MCF 10A (cell line): ENCODE measurements around the gene BICD1. TPM values are rescaled to one million over a fixed set of nuclear protein-coding genes. Genes with fewer than 3 reads are reported as not detected.
A peak's percentile ranks its signal among the peaks of the same experiment; 100 is the strongest.

Experiments used
- BruUV-seq: library from RNA; stranded (reverse); fragments of 400-500 nt; replicated peaks from 2 replicates; lab custom pipeline; 2021; lab: Mats Ljungman, UMichigan
- CTCF ChIA-PET: fragments of 300-600 bp; sonication (Branson Sonifier 250); formaldehyde crosslinking; extraction: SDS; loops from one replicate; lab custom pipeline; 2021; ENCODE audit warnings: antibody characterized with exemption, inconsistent platforms; lab: Yijun Ruan, JAX
- POLR2A ChIA-PET: fragments of 300-600, 350-650 bp; sonication (Branson Sonifier 250); formaldehyde crosslinking; extraction: SDS; loops from one replicate; lab custom pipeline; 2020; ENCODE audit warnings: antibody characterized with exemption, inconsistent platforms; lab: Yijun Ruan, JAX
- DNase-seq: peaks from one replicate; pipeline ENCODE4 v3.0.0-alpha.2; 2018; ENCODE audit not compliant: unreplicated experiment
- H3K27ac Mint-ChIP-seq: one replicate; pipeline ENCODE4 v1.8.0; 2022; ENCODE audit warnings: mild to moderate bottlenecking, low read depth, mixed read lengths; ENCODE audit not compliant: unreplicated experiment
- H3K27me3 Mint-ChIP-seq: one replicate; pipeline ENCODE4 v1.8.0; 2022; ENCODE audit warnings: mixed read lengths; ENCODE audit not compliant: insufficient read depth, unreplicated experiment
- H3K36me3 Mint-ChIP-seq: one replicate; pipeline ENCODE4 v1.8.0; 2022; ENCODE audit warnings: mild to moderate bottlenecking, moderate library complexity, mixed read lengths; ENCODE audit not compliant: insufficient read depth, unreplicated experiment
- H3K4me1 Mint-ChIP-seq: one replicate; pipeline ENCODE4 v1.8.0; 2022; ENCODE audit warnings: mixed read lengths; ENCODE audit not compliant: insufficient read depth, unreplicated experiment
- H3K4me3 Mint-ChIP-seq: one replicate; pipeline ENCODE4 v1.8.0; 2022; ENCODE audit warnings: mild to moderate bottlenecking, moderate library complexity, mixed read lengths; ENCODE audit not compliant: unreplicated experiment
- H3K9me3 Mint-ChIP-seq: one replicate; pipeline ENCODE4 v1.8.0; 2022; ENCODE audit warnings: mixed read lengths; ENCODE audit not compliant: unreplicated experiment
- CTCF ChIP-seq: fragments of 200-600 bp; IDR thresholded peaks from one replicate; pipeline ENCODE4 v1.8.0; 2022; ENCODE audit warnings: antibody characterized with exemption, mild to moderate bottlenecking; ENCODE audit not compliant: unreplicated experiment
- intact Hi-C: fragments of 100-400 bp; cut with micrococcal nuclease; formaldehyde crosslinking; loops from 2 replicates; pipeline ENCODE4 v1.14.1; 2022
- total RNA-seq: library from RNA; stranded (reverse); gene quantifications from 2 replicates; pipeline ENCODE4 v1.2.3, GENCODE V29; 2022

Gene BICD1
- total RNA-seq, 1 experiment from 2014 or later, result 49.3 TPM

GRCh38 chr12:32196250-32197198 is 89.9 kb downstream of the BICD1 start:
- Mint-ChIP-seq H3K4me3 (no peak overlapping the region), H3K27me3 (no peaks in the 10 kb centered on the region), H3K9me3 (peaks cover 8% of the 10 kb centered on the region), H3K27ac (no peak overlapping the region), H3K4me1 (peaks cover 8% of the 10 kb centered on the region), H3K36me3 (no peaks in the 10 kb centered on the region)
- POLR2A ChIA-PET, result interaction anchor here (0.7 kb wide), 2 partner anchors 12 to 1194 kb away, joined by 3 read pairs; no protein-coding TSS in a partner anchor
- no peak for TF ChIP-seq CTCF
- no peak for DNase-seq
- BruUV-seq, result no TSS peak
- intact Hi-C loops, result loop anchor here (5.0 kb wide), 1 partner anchor 89 kb away; the partner anchor contains the start of gene BICD1
- CTCF ChIA-PET, result interaction anchor here (0.6 kb wide), 2 partner anchors 272 to 326 kb away, joined by 3 to 4 read pairs; no protein-coding TSS in a partner anchor

GRCh38 chr12:32197421-32197820 is 90.8 kb downstream of the BICD1 start:
- intact Hi-C loops, result loop anchor here (5.0 kb wide), 1 partner anchor 90 kb away; the partner anchor contains the start of gene BICD1
- TF ChIP-seq CTCF, result no peak
- H3K9me3 Mint-ChIP-seq, result peaks cover 8% of the 10 kb centered on the region
- ChIA-PET CTCF (interaction anchor here (0.6 to 0.7 kb wide), 3 partner anchors 99 to 515 kb away, joined by 3 read pairs; no protein-coding TSS in a partner anchor), POLR2A (no interaction called here)
- BruUV-seq, result no TSS peak
- no peak overlapping the region for H3K4me3 Mint-ChIP-seq
- DNase-seq, result no peak
- peaks cover 8% of the 10 kb centered on the region for H3K4me1 Mint-ChIP-seq
- no peaks in the 10 kb centered on the region for H3K36me3 Mint-ChIP-seq
- no peak overlapping the region for H3K27ac Mint-ChIP-seq
- no peaks in the 10 kb centered on the region for H3K27me3 Mint-ChIP-seq

- no peaks in the 10 kb centered on the region for H3K36me3 Mint-ChIP-seq
- peaks cover 8% of the 10 kb centered on the region for H3K4me1 Mint-ChIP-seq
- H3K27ac Mint-ChIP-seq, result peak overlapping the region; percentile 47
- no TSS peak for BruUV-seq
- H3K4me3 Mint-ChIP-seq, result no peak overlapping the region
- peak; percentile 66 for DNase-seq
- ChIA-PET CTCF (interaction anchor here (0.6 to 1.5 kb wide), 2 partner anchors 73 to 138 kb away, joined by 3 read pairs; no protein-coding TSS in a partner anchor), POLR2A (interaction anchor here (0.7 kb wide), 1 partner anchor 86 kb away, joined by 3 read pairs; no protein-coding TSS in a partner anchor)
- intact Hi-C loops, result loop anchor here (5.0 kb wide), 1 partner anchor 91 kb away; the partner anchor contains the start of gene BICD1
- TF ChIP-seq CTCF, result no peak
- no peaks in the 10 kb centered on the region for H3K27me3 Mint-ChIP-seq
- H3K9me3 Mint-ChIP-seq, result peaks cover 8% of the 10 kb centered on the region
Measured at GRCh38 chr12:32198555-32198954, 91.9 kb downstream of the BICD1 start.

GRCh38 chr12:32201096-32201495 is 94.4 kb downstream of the BICD1 start:
- Mint-ChIP-seq H3K4me1 (peaks cover 13% of the 10 kb centered on the region), H3K36me3 (no peaks in the 10 kb centered on the region), H3K27ac (no peak overlapping the region), H3K9me3 (peaks cover 7% of the 10 kb centered on the region), H3K27me3 (no peaks in the 10 kb centered on the region), H3K4me3 (no peak overlapping the region)
- BruUV-seq, result no TSS peak
- intact Hi-C loops, result no loop called here
- CTCF ChIA-PET, result interaction anchor here (0.6 kb wide), 1 partner anchor 833 kb away, joined by 4 read pairs; no protein-coding TSS in a partner anchor
- TF ChIP-seq CTCF, result no peak
- POLR2A ChIA-PET, result no interaction called here
- DNase-seq, result no peak
